Embryonic facial prominence (tissue), 1 donor: ENCODE results near the gene NLRX1.
"Not testable (repeated sequence)": the region's sequence is repeated elsewhere in the genome, so short reads cannot be mapped to it uniquely, and the experiment has no call there.

Experiments
- DNase-seq: peaks from one replicate; pipeline ENCODE4 v3.0.0-alpha.2; 2016; ENCODE audit errors: extremely low spot score

NLRX1 gene

DNA sequence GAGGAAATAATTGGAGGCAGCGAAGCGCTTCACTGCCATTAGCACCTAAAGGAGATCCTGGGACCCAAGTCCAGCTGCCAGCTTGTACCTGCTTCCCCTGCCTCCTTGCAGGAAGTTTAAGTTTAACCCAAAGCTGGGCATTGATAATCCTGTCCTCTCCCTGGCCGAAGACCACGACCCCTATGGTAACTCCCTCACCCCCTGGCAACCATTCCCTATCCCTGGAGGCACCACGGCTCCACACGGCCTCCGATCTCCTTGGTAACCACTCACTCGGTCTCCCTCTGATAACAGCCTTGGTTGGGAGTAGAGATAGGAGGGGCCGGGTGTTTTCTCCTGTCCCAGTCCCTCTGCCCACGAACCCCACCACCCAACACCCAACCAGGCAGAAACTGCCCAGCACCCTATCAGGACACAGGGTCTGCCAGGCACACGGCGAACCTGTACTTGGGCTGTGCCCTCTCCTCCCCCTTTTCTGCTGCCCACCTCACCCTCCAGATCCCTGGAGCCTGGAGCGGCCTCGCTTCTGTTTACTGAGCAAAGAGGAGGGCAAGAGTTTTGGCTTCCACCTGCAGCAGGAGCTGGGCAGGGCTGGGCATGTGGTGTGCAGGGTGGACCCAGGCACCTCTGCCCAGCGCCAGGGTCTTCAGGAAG, 17.6 kb downstream of the NLRX1 start:
- no peak for DNase-seq

DNA sequence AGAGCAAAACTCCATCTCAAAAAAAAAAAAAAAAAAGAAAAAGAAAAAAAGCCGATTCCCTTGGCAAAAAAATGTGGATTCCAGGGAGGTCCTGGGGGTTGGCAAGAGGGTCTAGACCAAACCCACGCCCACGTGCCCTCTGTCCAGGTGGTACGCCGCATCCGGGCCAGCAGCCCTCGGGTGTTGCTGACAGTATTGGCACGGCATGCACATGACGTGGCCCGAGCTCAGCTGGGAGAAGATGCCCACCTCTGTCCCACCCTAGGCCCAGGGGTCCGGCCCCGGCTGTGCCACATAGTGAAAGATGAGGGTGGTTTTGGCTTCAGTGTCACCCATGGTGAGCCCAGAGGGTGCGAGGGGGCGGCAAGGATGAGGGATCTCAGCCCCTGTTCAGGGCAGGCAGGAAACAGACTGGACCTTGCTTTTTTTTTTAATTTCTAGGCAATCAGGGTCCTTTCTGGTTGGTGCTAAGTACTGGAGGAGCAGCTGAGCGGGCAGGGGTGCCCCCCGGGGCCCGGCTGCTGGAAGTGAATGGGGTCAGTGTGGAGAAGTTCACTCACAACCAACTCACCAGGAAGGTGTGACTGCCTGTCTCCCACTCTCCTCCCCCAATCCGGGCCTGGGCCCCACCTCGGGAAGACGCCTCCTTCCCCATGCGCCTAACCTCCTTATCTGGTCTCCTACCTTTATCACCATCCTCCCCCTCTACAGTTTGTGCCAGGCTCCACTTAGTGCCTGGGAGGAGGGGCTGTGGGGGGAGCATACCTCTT, 18.8 kb downstream of the NLRX1 start:
- no peak for DNase-seq

DNA sequence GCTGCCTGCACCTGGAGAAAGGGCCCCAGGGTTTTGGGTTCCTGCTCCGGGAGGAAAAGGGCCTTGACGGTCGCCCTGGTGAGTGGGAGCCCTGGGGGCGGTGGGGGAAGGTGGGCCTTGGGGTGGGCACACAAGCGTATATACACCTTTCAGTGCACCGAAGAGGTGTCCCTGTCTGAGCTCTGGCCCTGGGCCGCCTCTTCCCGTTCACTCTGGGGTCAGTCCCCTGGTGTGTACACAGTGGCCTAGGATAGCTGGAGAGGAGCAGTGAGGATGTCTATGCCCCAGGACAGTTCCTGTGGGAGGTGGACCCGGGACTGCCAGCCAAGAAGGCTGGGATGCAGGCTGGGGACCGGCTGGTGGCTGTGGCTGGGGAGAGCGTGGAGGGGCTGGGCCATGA, 19.5 kb downstream of the NLRX1 start:
- no peak for DNase-seq

DNA sequence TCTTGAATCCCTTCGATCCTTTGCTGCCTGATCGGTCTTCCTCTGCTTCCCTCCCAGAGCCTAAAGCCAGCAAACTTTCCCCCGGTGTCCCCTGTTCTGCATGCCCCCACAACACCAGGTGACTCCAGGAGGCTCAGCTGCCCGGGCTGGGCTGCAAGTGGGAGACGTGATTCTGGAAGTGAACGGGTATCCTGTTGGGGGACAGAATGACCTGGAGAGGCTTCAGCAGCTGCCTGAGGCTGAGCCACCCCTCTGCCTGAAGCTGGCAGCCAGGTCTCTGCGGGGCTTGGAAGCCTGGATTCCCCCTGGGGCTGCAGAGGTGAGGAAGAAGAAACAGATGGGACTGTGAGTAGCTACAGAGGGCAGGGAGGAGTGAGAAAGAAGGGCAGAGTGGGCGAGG, 20.4 kb downstream of the NLRX1 start:
- DNase-seq = no peak

DNA sequence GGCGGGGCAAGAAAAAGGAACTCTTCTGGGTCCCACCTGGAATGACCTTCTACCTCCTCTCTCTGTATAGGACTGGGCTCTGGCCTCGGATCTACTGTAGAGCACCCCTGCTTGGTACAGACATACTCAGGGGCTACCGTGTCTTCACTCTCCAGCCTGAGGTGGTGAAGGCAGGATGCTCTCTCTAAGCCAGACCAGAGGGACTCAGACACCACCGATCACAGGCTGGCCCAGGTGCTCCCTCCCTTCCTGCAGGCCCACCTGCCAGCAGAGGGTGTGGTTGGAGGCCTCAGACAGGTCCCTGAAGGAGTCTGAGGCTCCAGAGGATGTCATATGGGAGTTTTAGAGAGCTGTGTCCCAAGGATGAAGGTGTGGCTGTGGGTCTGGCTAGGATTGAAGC, 20.9 kb downstream of the NLRX1 start:
- DNase-seq = no peak

DNA sequence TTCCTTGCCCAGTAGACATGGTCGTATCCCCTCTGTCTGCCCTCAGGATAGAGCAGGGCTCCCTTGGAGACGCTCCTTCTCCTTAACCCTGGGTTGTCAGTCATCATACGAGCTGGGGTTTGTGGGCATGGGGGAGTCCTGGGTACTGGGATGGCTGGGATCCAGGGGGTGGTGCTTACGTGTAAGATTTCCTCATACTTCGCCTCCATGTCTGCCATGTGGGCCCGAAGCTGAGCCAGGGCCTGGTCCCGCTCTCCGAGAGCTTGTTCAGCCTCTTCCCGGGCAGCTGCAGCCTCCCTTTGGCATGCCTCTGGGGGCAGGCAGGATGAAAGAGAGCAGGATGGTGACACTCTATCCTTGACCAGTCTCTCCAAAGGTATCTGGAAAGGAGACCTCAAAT, 22.0 kb downstream of the NLRX1 start:
- DNase-seq = no peak

DNA sequence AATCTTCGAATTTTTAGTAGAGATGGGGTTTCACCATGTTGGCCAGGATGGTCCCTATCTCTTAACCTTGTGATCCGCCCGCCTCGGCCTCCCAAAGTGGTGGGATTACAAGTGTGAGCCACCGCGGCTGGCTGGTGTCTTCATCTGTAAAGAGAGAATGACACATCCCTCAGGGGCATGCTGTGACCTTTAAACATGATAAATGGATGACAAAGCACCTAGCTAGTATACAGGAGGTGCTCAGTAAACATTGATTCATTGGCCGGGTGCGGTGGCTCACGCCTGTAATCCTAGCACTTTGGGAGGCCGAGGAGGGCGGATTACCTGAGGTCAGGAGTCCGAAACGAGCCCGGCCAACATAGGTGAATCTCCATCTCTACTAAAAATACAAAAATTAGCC, 22.7 kb downstream of the NLRX1 start:
- DNase-seq = not testable (repeated sequence)

DNA sequence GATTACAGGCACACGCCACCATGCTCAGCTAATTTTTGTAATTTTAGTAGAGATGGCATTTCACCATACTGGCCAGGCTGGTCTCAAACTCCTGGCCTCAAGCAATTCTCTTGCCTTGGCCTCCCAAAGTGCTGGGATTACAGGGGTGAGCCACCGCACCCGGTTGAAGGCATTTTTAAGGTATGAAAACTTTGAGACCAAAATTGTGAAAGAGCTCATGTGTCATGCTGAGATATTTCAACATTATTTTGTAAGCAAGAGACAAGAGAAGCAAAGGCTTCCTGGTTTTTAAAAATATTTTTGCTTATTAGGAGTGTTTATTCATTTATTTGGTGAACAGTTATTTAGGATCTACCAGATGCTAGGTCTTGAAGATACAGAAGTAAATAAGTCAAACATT, 23.6 kb downstream of the NLRX1 start:
- DNase-seq = no peak

DNA sequence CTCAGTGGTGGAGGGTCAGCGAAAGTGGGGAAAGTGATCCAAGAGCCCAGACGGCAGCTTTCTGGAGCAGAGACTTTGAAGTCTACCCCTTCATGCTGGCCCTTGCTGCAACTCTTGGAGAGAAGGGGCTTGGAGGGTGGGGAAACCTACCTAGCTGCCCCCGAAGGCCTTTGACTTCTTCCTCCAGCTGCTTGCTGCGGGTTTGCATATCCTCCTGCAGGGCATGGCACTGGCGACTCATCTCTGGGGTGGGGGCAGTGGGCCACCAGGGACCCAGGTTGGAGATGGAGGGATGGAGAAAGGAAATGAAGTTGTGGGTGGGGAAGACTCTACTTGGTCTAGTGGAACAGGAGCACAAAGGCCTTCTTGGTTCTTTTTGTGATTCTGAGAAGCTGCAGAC, 24.5 kb downstream of the NLRX1 start:
- no peak for DNase-seq

DNA sequence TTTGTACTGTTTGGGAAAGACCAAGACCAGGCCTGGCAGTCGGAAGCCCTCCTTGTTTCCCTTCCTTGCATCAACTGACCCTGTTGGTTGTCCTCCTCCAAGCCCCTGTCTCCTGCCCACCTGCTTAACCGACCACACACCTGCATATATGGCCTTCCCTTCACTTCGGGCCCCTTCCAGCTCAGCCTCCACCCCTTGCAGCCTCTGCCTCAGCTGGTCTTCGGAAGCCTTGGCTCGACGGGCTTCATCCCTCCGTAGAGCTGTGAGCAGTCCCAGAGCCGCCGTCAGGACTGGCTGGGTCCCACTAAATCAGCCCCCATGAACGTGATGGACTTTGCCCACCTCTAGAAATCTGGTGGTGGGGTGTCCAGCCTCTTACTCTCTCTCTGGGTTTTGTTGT, 25.1 kb downstream of the NLRX1 start:
- no peak for DNase-seq

DNA sequence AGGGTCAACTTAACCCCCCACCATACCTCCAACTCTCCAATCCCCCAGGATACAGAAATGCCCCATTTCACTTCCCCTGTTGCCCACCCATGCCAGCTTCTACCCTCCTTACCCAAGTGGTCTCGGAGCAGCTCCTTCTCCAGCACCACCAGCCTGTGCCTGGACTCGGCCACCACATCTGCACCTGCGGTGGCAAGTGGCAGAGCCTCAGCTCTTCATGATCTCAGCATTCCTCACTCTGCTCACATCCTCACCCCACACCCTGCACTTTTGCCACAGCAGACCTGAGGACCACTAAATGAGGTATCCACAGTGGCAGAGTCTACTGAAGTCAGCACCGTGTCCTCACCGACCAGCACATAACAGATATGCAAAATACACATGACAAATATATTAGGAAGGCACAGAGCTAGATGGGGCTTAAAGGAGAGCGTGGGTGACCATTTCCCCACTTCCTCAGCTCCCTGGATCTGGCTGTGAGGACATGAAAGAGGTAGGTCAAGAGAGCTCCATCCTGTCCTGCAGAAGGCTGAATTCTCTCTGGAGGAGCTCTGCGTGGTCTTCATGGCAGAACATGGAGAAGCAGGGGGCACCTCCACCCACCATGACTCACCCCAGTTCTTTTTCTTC, 26.4 kb downstream of the NLRX1 start:
- no peak for DNase-seq

DNA sequence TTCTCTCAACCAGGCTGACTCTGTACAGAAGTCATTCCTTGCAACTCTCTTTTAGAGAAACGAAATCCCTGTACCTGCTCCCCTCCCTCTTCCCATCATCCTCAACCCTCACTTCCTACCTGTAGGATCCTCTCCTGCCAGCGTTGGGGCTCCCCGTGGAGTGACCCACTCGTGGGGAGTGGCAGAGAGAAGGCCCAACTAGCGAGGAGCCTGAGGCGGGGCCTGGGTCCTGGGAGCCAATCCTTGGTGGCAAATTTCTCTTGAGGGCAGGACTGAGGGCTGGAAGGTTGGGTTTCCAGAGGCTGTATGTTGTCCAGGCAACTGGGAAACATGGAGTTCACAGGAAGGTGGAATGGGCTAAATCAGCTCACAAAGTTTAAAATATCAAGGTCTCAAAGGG, 27.2 kb downstream of the NLRX1 start:
- no peak for DNase-seq

DNA sequence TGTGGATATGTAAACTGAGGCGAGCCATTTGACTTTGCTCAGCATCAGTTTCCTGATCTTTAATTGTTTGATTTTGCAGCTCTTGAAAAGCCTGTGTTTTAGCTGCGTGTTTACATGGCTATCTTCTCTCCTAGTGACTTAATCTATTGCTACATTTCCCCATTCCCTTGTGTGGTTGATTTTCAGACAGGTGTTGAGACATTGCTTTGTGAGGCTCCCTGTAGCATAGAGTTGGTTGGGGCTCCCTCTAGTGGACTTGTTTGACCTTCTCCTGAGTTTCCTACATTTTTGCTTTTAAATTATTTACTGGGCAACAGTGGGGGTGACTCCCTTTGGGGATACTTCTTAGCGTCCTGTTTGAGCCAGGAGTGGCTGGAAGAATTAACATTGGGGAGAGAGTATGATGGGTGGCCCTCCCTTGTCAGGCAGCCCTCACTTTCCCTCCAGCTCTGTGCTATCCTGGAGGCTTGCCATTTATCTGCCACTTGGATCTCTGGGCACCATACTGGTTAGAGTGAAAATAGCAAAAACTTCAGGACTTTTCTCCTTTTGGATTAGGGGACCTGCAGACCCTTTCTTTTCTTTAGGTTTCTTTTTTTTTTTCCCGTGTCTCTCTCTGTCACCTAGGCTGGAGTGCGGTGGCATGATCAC, 28.4 kb downstream of the NLRX1 start:
- peak; percentile 66 for DNase-seq

DNA sequence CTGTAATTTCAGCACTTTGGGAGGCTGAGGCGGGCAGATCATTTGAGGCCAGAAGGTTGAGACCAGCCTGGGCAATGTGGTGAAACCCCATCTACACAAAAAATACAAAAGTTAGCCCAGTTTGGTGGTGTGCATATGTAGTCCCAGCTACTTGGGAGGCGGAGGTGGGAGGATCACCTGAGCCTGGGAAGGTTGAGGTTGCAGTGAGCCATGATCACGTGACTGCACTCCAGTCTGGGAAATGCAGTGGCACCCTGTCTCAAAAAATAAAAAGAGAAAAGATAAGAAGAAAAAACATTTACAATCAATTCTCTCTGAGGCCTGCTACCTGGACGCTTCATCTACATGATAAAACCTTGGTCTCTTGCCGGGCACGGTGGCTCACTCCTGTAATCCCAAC, 30.4 kb downstream of the NLRX1 start:
- no peak for DNase-seq

DNA sequence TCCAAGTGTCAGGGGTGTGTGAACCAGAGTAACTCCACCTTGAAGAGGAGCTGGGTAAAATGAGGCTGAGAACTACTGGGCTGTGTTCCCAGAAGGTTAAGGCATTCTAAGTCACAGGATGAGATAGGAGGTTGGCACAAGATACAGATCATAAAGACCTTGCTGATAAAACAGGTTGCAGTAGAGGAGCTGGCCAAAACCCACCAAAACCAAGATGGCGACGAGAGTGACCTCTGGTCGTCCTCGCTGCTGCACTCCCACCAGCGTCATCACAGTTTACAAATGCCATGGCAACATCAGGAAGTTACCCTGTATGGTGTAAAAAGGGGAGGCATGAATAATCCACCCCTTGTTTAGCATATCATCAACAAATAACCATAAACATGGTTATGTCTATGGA, 32.7 kb downstream of the NLRX1 start:
- not testable (repeated sequence) for DNase-seq

DNA sequence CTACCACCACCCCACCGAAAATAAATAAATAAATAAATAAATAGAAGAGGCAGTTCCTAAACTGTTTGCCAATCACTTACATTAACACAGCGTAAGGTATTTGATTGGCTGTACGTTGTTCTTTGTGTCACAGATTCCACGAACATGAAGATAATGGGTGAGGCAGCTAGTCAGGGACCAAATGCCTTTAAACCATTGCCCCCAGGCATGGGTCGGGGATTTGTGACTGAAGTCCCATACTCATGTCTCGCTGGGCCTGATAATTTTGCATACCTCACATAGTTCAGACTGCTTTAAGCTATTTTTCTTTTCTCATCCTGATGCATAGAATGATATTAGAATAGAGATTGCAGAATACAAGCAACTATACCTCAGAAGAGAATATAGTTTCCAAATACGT, 34.0 kb downstream of the NLRX1 start:
- DNase-seq = no peak

DNA sequence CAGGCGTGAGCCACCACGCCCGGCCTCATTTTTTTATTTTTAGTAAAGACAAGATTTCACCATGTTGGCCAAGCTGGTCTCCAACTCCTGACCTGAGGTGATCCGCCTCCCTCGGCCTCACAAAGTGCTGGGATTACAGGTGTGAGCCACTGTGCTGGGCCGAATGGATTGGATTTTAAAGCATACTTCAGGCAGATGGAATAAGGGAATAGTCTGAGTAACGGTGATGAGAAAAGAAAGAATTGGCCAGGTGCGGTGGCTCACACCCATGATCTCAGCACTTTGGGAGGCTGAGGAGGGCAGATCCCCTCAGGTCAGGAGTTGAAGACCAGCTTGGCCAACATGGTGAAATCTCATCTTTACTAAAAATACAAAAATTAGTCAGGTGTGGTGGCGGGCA, 35.5 kb downstream of the NLRX1 start:
- DNase-seq = no peak

DNA sequence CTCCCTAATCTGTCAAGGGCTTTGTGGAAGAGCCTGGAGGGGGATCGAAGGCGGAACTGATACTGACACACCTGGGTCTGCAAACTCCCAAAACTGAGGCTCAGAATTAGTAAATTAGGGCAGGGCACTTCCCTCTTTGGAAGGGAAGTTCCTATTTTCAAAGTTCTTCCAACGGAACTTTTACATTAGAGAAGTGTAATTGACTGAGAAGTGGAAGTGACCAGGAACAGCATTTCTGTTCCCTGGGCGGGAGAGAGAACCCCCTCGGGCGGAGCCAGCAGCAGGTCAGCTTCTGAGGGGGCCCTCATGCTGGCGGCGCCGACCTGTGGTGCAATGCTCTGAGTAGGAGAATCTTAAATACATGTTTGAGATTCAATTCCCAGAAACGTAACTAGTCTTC, 36.6 kb downstream of the NLRX1 start:
- no peak for DNase-seq

DNA sequence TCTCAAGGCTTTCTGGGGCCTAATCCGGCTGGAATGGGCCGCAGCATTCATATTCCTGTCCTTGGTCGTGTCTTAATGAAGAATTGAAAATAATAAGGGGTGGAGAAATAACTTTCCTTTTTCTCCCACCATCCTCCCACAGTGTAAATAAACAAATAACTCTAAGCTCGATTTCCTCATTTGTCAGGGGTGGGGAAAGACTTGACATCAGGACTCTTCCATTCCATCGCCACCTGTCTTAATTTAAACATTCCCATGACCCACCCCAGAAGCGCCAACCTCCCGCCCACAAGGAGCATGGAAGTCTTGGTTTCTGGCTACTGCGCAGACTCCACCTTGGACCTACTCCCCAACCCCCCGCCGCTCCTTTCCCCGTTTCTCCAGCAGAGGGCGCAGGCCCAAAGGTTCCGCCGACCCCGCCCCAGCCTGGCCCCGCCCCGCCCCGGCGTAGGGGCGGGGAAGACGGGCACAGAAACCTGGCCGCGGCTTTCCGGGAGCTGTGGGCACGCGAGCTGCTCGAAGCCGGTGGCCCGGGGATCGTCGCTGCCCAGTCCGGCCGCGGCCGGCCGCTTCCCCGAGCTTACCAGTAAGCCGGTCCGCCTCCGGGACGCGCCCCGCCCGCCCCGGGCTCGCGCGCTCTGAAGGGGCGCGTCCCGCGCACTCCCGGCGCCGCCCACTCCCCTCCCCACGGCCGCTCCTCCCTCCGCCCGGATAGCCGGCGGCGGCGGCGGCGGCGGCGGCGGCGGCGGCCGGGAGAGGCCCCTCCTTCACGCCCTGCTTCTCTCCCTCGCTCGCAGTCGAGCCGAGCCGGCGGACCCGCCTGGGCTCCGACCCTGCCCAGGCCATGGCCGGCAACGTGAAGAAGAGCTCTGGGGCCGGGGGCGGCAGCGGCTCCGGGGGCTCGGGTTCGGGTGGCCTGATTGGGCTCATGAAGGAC, 37.3 kb downstream of the NLRX1 start, which contains the start of gene CBL:
TSS of gene CBL (plus strand) at position 766 of the 937 bp plus-strand sequence. CDS start at position 845, 79 bp downstream.
- DNase-seq = peak; percentile 80

DNA sequence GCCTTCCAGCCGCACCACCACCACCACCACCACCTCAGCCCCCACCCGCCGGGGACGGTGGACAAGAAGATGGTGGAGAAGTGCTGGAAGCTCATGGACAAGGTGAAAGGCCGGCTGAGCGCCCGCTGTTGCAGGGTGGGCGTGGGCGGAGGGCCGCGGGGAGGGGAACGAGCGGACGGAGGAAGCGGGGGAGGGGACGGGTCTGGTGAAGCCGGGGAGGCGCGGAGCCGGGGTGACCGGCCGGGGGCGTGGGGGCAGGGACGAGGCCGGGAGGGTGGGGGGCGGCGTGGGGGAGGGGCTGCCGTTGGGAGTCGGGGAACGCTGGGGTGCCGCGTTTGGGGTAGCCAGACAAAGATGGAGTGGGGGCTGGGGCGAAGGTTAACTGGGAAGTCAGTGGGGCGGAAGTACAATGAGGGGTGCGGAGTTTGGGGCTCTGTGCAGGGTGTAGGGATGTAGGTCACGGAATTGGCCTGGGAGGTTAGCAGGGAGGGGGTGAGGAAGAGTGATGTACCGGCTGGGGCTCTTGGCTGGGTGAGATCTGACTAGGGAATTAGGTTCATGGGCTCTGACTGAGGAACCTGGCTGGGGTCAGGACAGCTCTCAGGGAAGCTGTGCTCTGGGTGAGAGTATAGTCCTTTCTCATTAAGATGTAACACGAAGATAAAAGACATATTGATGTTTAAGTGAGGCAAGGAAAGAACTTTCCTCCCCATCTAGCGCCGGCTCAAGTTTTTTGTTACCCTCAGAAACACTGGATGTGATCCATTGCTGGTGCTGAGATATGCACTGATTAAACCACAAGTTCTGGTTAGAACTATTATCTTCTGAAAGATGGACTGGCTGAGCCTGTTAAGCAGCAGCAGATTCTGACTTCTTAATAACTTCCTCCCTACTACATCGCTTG, 38.2 kb downstream of the NLRX1 start:
- DNase-seq = no peak
